GM12878 (cell line): Measurements from ENCODE around the gene SYT1. TPM values are rescaled to one million over a fixed set of nuclear protein-coding genes. Genes with fewer than 3 reads are reported as not detected.

Experiments
- ATAC-seq: fragments of 200-7000 bp; cut with Tn5 transposase; 3 replicates; pipeline ENCODE4 v1.9.1; 2020; ENCODE audit warnings: mild to moderate bottlenecking, moderate library complexity
- BruUV-seq: library from RNA; stranded (reverse); fragments of 400-500 nt; replicated peaks from 2 replicates; lab custom pipeline; 2021; lab: Mats Ljungman, UMichigan
- CTCF ChIA-PET: fragments of 300-600 bp; sonication (Branson Sonifier 250); formaldehyde crosslinking; extraction: SDS; loops from one replicate; lab custom pipeline; 2021; ENCODE audit warnings: inconsistent platforms; lab: Yijun Ruan, JAX
- POLR2A ChIA-PET: fragments of 350-600 bp; formaldehyde crosslinking; extraction: SDS; loops from one replicate; lab custom pipeline; 2021; ENCODE audit warnings: inconsistent platforms; lab: Charles Lee
- RAD21 ChIA-PET: fragments of 300-600 bp; sonication (Branson Sonifier 250); formaldehyde crosslinking; loops from one replicate; lab custom pipeline; 2023; ENCODE audit warnings: antibody characterized with exemption; ENCODE audit not compliant: unreplicated experiment; lab: Charles Lee
- SMC1A ChIA-PET: fragments of 300-600 bp; sonication (Branson Sonifier 250); formaldehyde crosslinking; loops from one replicate; lab custom pipeline; 2023; ENCODE audit not compliant: unreplicated experiment, uncharacterized antibody; lab: Charles Lee
- DNase-seq: peaks from one replicate; pipeline ENCODE4 v3.0.0-alpha.2; 2011; ENCODE audit warnings: low read depth, low spot score
- FAIRE-seq: peaks from 3 replicates; lab custom pipeline; 2011; peaks lifted over from hg19 to GRCh38; lab: Jason Lieb, UNC
- H2AFZ ChIP-seq: 2 replicates; pipeline ENCODE4 v1.6.0; 2011; ENCODE audit warnings: low read depth, low read length, control low read depth; ENCODE audit not compliant: control insufficient read depth
- H3K27ac ChIP-seq: 2 replicates; pipeline ENCODE4 v1.5.1; 2011; ENCODE audit warnings: control low read depth; ENCODE audit not compliant: control insufficient read depth, insufficient read depth
- H3K27me3 ChIP-seq, 2 experiments: replicated peaks in 1 of 2; 2 replicates each; pipeline versions ENCODE4 v1.6.0 to v1.6.1; 2011; ENCODE audit warnings: low read length in 1 of 2; ENCODE audit not compliant: control insufficient read depth in 2 of 2, insufficient read depth in 2 of 2
- H3K36me3 ChIP-seq, 2 experiments: 2 replicates each; pipeline ENCODE4 v1.5.1; 2011; ENCODE audit warnings: low read length in 1 of 2; ENCODE audit not compliant: control insufficient read depth in 2 of 2, insufficient read depth in 2 of 2
- H3K4me1 ChIP-seq: 2 replicates; pipeline ENCODE4 v1.6.1; 2011; ENCODE audit warnings: mild to moderate bottlenecking, low read length, moderate library complexity, mixed read lengths; ENCODE audit not compliant: control insufficient read depth, insufficient read depth
- H3K4me2 ChIP-seq: 2 replicates; pipeline ENCODE4 v1.6.0; 2011; ENCODE audit warnings: control low read depth; ENCODE audit not compliant: control insufficient read depth, insufficient read depth
- H3K4me3 ChIP-seq: fragments of 200-600 bp; sonication (generic); 2 replicates; pipeline ENCODE4 v1.5.1; 2016
- H3K79me2 ChIP-seq: 2 replicates; pipeline ENCODE4 v1.6.0; 2011; ENCODE audit warnings: low read length; ENCODE audit not compliant: control insufficient read depth, insufficient read depth
- H3K9ac ChIP-seq: 2 replicates; pipeline ENCODE4 v1.8.0; 2011; ENCODE audit warnings: low read length, control low read depth, mixed read lengths; ENCODE audit not compliant: control insufficient read depth, insufficient read depth
- H3K9me3 ChIP-seq: replicated peaks from 3 replicates; pipeline ENCODE4 v1.5.1; 2011; ENCODE audit warnings: mild to moderate bottlenecking, low read length; ENCODE audit not compliant: control insufficient read depth, insufficient read depth
- H4K20me1 ChIP-seq: 2 replicates; pipeline ENCODE4 v1.6.0; 2011; ENCODE audit not compliant: control insufficient read depth, insufficient read depth
- BHLHE40 ChIP-seq, 2 experiments: fragments of 450-650 bp in 1 of 2; IDR thresholded peaks; 2 replicates each; pipeline ENCODE4 v1.6.1; 2011 to 2017; ENCODE audit warnings: low read depth in 2 of 2, borderline replicate concordance in 1 of 2, improper control_type of control experiment in 1 of 2, low read length in 1 of 2, mild to moderate bottlenecking in 1 of 2
- BMI1 ChIP-seq: fragments of 450-650 bp; IDR thresholded peaks from 2 replicates; pipeline ENCODE4 v1.6.1; 2016; ENCODE audit warnings: mild to moderate bottlenecking, moderate library complexity, borderline replicate concordance
- CHD1 ChIP-seq: IDR thresholded peaks from 2 replicates; pipeline ENCODE4 v1.6.1; 2012; ENCODE audit warnings: low read depth, low read length, improper control_type of control experiment
- EED ChIP-seq: sonication (generic); IDR thresholded peaks from 2 replicates; pipeline ENCODE4 v1.6.1; 2016; ENCODE audit warnings: antibody characterized with exemption, low read depth
- HCFC1 ChIP-seq: fragments of 150-350 bp; IDR thresholded peaks from 2 replicates; pipeline ENCODE4 v1.6.1; 2014; ENCODE audit warnings: low read length
- HDAC2 ChIP-seq: fragments of 200-600 bp; sonication (generic); IDR thresholded peaks from 2 replicates; pipeline ENCODE4 v1.6.1; 2017
- JUNB ChIP-seq: IDR thresholded peaks from 2 replicates; pipeline ENCODE4 v1.6.1; 2016; ENCODE audit warnings: antibody characterized with exemption, mild to moderate bottlenecking
- JUND ChIP-seq: IDR thresholded peaks from 2 replicates; pipeline ENCODE4 v1.6.1; 2012; ENCODE audit warnings: low read depth, mild to moderate bottlenecking, low read length, improper control_type of control experiment, moderate library complexity
- PAX8 ChIP-seq: fragments of 450-650 bp; IDR thresholded peaks from 2 replicates; pipeline ENCODE4 v1.6.1; 2017; ENCODE audit warnings: mild to moderate bottlenecking, moderate library complexity
- RELB ChIP-seq: fragments of 450-650 bp; IDR thresholded peaks from 2 replicates; pipeline ENCODE4 v1.6.1; 2017; ENCODE audit warnings: low read depth, mild to moderate bottlenecking, moderate library complexity
- SMAD1 ChIP-seq: fragments of 450-650 bp; IDR thresholded peaks from 2 replicates; pipeline ENCODE4 v1.6.1; 2018; ENCODE audit warnings: mild to moderate bottlenecking, low read depth; ENCODE audit not compliant: partially characterized antibody
- SMC3 ChIP-seq: IDR thresholded peaks from 2 replicates; pipeline ENCODE4 v1.6.1; 2011; ENCODE audit warnings: low read length, improper control_type of control experiment, borderline replicate concordance
- ZBTB11 ChIP-seq: fragments of 450-650 bp; formaldehyde crosslinking; IDR thresholded peaks from 2 replicates; pipeline ENCODE4 v1.5.0; 2022; ENCODE audit warnings: mild to moderate bottlenecking, missing genetic modification characterization
- ZNF24 ChIP-seq: fragments of 450-650 bp; IDR thresholded peaks from 2 replicates; pipeline ENCODE4 v1.6.1; 2017; ENCODE audit warnings: antibody characterized with exemption, mild to moderate bottlenecking
- ZSCAN29 ChIP-seq: fragments of 450-650 bp; IDR thresholded peaks from 2 replicates; pipeline ENCODE4 v1.6.1; 2017; ENCODE audit warnings: mild to moderate bottlenecking, moderate library complexity
- WGBS: methylation state at CpG from one replicate; pipeline ENCODE4 v1.1.6; 2016; ENCODE audit warnings: low lambda C conversion rate; ENCODE audit not compliant: insufficient replicate concordance, insufficient coverage; ENCODE audit errors: missing lambda C conversion rate; 5-methylcytosine and 5-hydroxymethylcytosine counted together
- in situ Hi-C: fragments of 300-500 bp; cut with MboI; formaldehyde crosslinking; loops from 9 replicates; pipeline ENCODE4 v1.14.3; 2018; ENCODE audit warnings: mixed read lengths
- intact Hi-C: fragments of 100-400 bp; cut with micrococcal nuclease; formaldehyde crosslinking; loops from one replicate; pipeline ENCODE4 v1.14.2; 2022; ENCODE audit not compliant: unreplicated experiment
- polyA plus RNA-seq, 11 experiments: library from polyadenylated mRNA; depleted of rRNA in 4 of 11; unstranded in 6 of 11; stranded (reverse) in 5 of 11; fragments of >200 nt; fragmentation: Nextera tagmentation in 4 of 11; fragmentation: Illumina TruSeq in 1 of 11; extraction: Ambion mirVana in 4 of 11; extraction: Trizol in 1 of 11; gene quantifications; 1 replicate in 1 of 11; 2 replicates in 10 of 11; pipeline versions ENCODE4 v1.2.1 to v1.2.3, GENCODE V29; 2011 to 2016; ENCODE audit warnings: inconsistent platforms in 2 of 11, missing spikeins in 2 of 11, low read depth in 1 of 11
- total RNA-seq, 4 experiments: library from RNA; depleted of rRNA in 3 of 4; stranded (reverse); fragments of >200 nt in 3 of 4; fragmentation: Illumina TruSeq in 1 of 4; extraction: Trizol in 1 of 4; gene quantifications; 2 replicates each; pipeline versions ENCODE4 v1.2.1 to v1.2.3, GENCODE V29; 2013 to 2021
- TF ChIP-seq, protein P1 (sequence below): fragments of 450-650 bp; IDR thresholded peaks from 2 replicates; pipeline ENCODE4 v1.6.1; 2017; ENCODE audit warnings: mild to moderate bottlenecking, low read depth, inconsistent platforms; ENCODE audit not compliant: poor library complexity, severe bottlenecking

The SYT1 gene
- total and polyA plus RNA-seq, 10 of the 15 experiments (the other 5 are each of a cell fraction or from before 2014, with no cell fraction given) = 0.10 to 0.28 TPM; not detected in 8

GRCh38 chr12:79161249-79161934 lies 296.8 kb downstream of the SYT1 start (continued):
- TF ChIP-seq, protein P1, sequence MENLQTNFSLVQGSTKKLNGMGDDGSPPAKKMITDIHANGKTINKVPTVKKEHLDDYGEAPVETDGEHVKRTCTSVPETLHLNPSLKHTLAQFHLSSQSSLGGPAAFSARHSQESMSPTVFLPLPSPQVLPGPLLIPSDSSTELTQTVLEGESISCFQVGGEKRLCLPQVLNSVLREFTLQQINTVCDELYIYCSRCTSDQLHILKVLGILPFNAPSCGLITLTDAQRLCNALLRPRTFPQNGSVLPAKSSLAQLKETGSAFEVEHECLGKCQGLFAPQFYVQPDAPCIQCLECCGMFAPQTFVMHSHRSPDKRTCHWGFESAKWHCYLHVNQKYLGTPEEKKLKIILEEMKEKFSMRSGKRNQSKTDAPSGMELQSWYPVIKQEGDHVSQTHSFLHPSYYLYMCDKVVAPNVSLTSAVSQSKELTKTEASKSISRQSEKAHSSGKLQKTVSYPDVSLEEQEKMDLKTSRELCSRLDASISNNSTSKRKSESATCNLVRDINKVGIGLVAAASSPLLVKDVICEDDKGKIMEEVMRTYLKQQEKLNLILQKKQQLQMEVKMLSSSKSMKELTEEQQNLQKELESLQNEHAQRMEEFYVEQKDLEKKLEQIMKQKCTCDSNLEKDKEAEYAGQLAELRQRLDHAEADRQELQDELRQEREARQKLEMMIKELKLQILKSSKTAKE = no peak
- TF ChIP-seq JUNB (no peak), SMC3 (no peak), BMI1 (no peak)

GRCh38 chr12:79162147-79162772 lies 297.7 kb downstream of the SYT1 start:
- Histone ChIP-seq H3K4me3 (no peak overlapping the region), H2AFZ (no peak overlapping the region), H3K79me2 (no peaks in the 10 kb centered on the region), H3K27ac (no peak overlapping the region), H3K36me3 (no peaks in the 10 kb centered on the region), H4K20me1 (no peaks in the 10 kb centered on the region), H3K4me1 (no peaks in the 10 kb centered on the region), H3K9me3 (no peaks in the 10 kb centered on the region), H3K4me2 (no peak overlapping the region), H3K9ac (no peak overlapping the region), H3K27me3 (no peaks in the 10 kb centered on the region)
- WGBS = 29% methylated on average over 3 of the region's 3 CpGs
- no peak for ATAC-seq
- RAD21 ChIA-PET = no interaction called here
- no TSS peak for BruUV-seq
- intact Hi-C loops = no loop called here
- POLR2A ChIA-PET = no interaction called here
- CTCF ChIA-PET = interaction anchor here (1.1 to 1.7 kb wide), 3 partner anchors 11 to 43 kb away, joined by 3 to 9 read pairs (median 4); no protein-coding TSS in a partner anchor
- in situ Hi-C loops = no loop called here
- no peak for FAIRE-seq
- SMC1A ChIA-PET = interaction anchor here (0.7 to 1.5 kb wide), 3 partner anchors 11 to 187 kb away, joined by 3 read pairs; no protein-coding TSS in a partner anchor
- no peak for DNase-seq
- TF ChIP-seq RELB = no peak
- TF ChIP-seq CHD1 = no peak
- no peak for TF ChIP-seq EED
- no peak for TF ChIP-seq PAX8
- TF ChIP-seq ZSCAN29 = no peak
- no peak for TF ChIP-seq ZBTB11 (CRISPR knock-in tag)
- TF ChIP-seq HCFC1 = no peak
- TF ChIP-seq HDAC2 = no peak
- no peak for TF ChIP-seq SMAD1
- no peak for TF ChIP-seq BHLHE40 (IDR thresholded peaks at IDR 0.05; ENCODE audit: borderline replicate concordance in 1 of 2, low read depth in 2 of 2, low read length in 1 of 2)
- no peak for TF ChIP-seq JUND
- no peak for TF ChIP-seq ZNF24
